Stimulated activated naive CD8-positive, alpha-beta T cell treated with anti-CD3 and anti-CD28 coated beads, Interleukin-15, Interleukin-2, amounts not matched to agents 100 ng/mL and 50 ng/mL, for 24 hours (primary cell): ENCODE results near the gene LENG1.
A peak's percentile ranks its signal among the peaks of the same experiment; 100 is the strongest.

Source experiments
- H3K27ac Mint-ChIP-seq: one replicate; pipeline ENCODE4 v1.8.0; 2021; ENCODE audit warnings: mild to moderate bottlenecking, mixed read lengths
- H3K27me3 Mint-ChIP-seq: one replicate; pipeline ENCODE4 v1.8.0; 2021; ENCODE audit warnings: mixed read lengths
- H3K36me3 Mint-ChIP-seq: one replicate; pipeline ENCODE4 v1.8.0; 2021; ENCODE audit warnings: low read depth, mixed read lengths
- H3K4me1 Mint-ChIP-seq: one replicate; pipeline ENCODE4 v1.8.0; 2021; ENCODE audit warnings: low read depth, mixed read lengths
- H3K4me3 Mint-ChIP-seq: one replicate; pipeline ENCODE4 v1.8.0; 2021; ENCODE audit warnings: mild to moderate bottlenecking, mixed read lengths
- H3K9me3 Mint-ChIP-seq: one replicate; pipeline ENCODE4 v1.8.0; 2021; ENCODE audit warnings: mixed read lengths

The LENG1 gene

GRCh38 chr19:54160854-54161253 is 1.3 kb upstream of the LENG1 start:
- H3K4me1 Mint-ChIP-seq, result peaks cover 72% of the 10 kb centered on the region
- H3K4me3 Mint-ChIP-seq, result peak overlapping the region; percentile 97
- H3K9me3 Mint-ChIP-seq, result no peaks in the 10 kb centered on the region
- peaks cover 18% of the 10 kb centered on the region for H3K27me3 Mint-ChIP-seq
- peaks cover 15% of the 10 kb centered on the region for H3K36me3 Mint-ChIP-seq
- peak overlapping the region; percentile 99 for H3K27ac Mint-ChIP-seq

- Mint-ChIP-seq H3K27ac (peak overlapping the region; percentile 99), H3K27me3 (peaks cover 13% of the 10 kb centered on the region), H3K4me1 (peaks cover 72% of the 10 kb centered on the region), H3K36me3 (peaks cover 18% of the 10 kb centered on the region), H3K9me3 (no peaks in the 10 kb centered on the region), H3K4me3 (peak overlapping the region; percentile 97)
Measured at GRCh38 chr19:54160182-54160811, 776 bp upstream of the LENG1 start.

GRCh38 chr19:54158812-54159351 is 639 bp downstream of the LENG1 start:
- H3K36me3 Mint-ChIP-seq, result peaks cover 30% of the 10 kb centered on the region
- peaks cover 6% of the 10 kb centered on the region for H3K27me3 Mint-ChIP-seq
- H3K4me1 Mint-ChIP-seq, result peaks cover 75% of the 10 kb centered on the region
- peak overlapping the region; percentile 99 for H3K27ac Mint-ChIP-seq
- H3K4me3 Mint-ChIP-seq, result peak overlapping the region; percentile 97
- H3K9me3 Mint-ChIP-seq, result no peaks in the 10 kb centered on the region

GRCh38 chr19:54156953-54157352 is 2.6 kb downstream of the LENG1 start:
- H3K9me3 Mint-ChIP-seq, result no peaks in the 10 kb centered on the region
- H3K27me3 Mint-ChIP-seq, result no peaks in the 10 kb centered on the region
- H3K27ac Mint-ChIP-seq, result peak overlapping the region; percentile 71
- peaks cover 38% of the 10 kb centered on the region for H3K36me3 Mint-ChIP-seq
- no peak overlapping the region for H3K4me3 Mint-ChIP-seq
- H3K4me1 Mint-ChIP-seq, result peaks cover 66% of the 10 kb centered on the region

- Mint-ChIP-seq H3K9me3 (no peaks in the 10 kb centered on the region), H3K4me3 (no peak overlapping the region), H3K27me3 (no peaks in the 10 kb centered on the region), H3K36me3 (peaks cover 42% of the 10 kb centered on the region), H3K4me1 (peaks cover 61% of the 10 kb centered on the region), H3K27ac (no peak overlapping the region)
Measured at GRCh38 chr19:54156490-54156889, 3.0 kb downstream of the LENG1 start.

GRCh38 chr19:54155694-54156093 is 3.8 kb downstream of the LENG1 start:
- Mint-ChIP-seq H3K36me3 (peaks cover 48% of the 10 kb centered on the region), H3K9me3 (no peaks in the 10 kb centered on the region), H3K27me3 (no peaks in the 10 kb centered on the region), H3K4me1 (peaks cover 55% of the 10 kb centered on the region), H3K4me3 (no peak overlapping the region), H3K27ac (no peak overlapping the region)

- Mint-ChIP-seq H3K9me3 (no peaks in the 10 kb centered on the region), H3K27me3 (no peaks in the 10 kb centered on the region), H3K36me3 (peaks cover 52% of the 10 kb centered on the region), H3K4me1 (peaks cover 45% of the 10 kb centered on the region), H3K4me3 (no peak overlapping the region), H3K27ac (peak overlapping the region; percentile 72)
Measured at GRCh38 chr19:54154603-54155345, 4.7 kb downstream of the LENG1 start.

GRCh38 chr19:54153731-54154326 is 5.7 kb downstream of the LENG1 start:
- Mint-ChIP-seq H3K36me3 (peaks cover 58% of the 10 kb centered on the region), H3K9me3 (no peaks in the 10 kb centered on the region), H3K4me1 (peaks cover 37% of the 10 kb centered on the region), H3K4me3 (no peak overlapping the region), H3K27ac (peak overlapping the region; percentile 52), H3K27me3 (no peaks in the 10 kb centered on the region)

GRCh38 chr19:54152878-54153524 is 6.5 kb downstream of the LENG1 start:
- Mint-ChIP-seq H3K4me3 (no peak overlapping the region), H3K27me3 (no peaks in the 10 kb centered on the region), H3K4me1 (peaks cover 29% of the 10 kb centered on the region), H3K27ac (no peak overlapping the region), H3K9me3 (no peaks in the 10 kb centered on the region), H3K36me3 (peaks cover 61% of the 10 kb centered on the region)

- Mint-ChIP-seq H3K4me3 (no peak overlapping the region), H3K27ac (no peak overlapping the region)
Measured at GRCh38 chr19:54152267-54152666, 7.3 kb downstream of the LENG1 start.

GRCh38 chr19:54151362-54152035 is 8.0 kb downstream of the LENG1 start:
- Mint-ChIP-seq H3K4me3 (no peak overlapping the region), H3K27me3 (no peaks in the 10 kb centered on the region), H3K4me1 (peaks cover 19% of the 10 kb centered on the region), H3K36me3 (peaks cover 68% of the 10 kb centered on the region), H3K27ac (no peak overlapping the region), H3K9me3 (no peaks in the 10 kb centered on the region)

More at GRCh38 chr19:54152267-54152666, 7.3 kb downstream of the LENG1 start:
- Mint-ChIP-seq H3K36me3 (peaks cover 66% of the 10 kb centered on the region), H3K27me3 (no peaks in the 10 kb centered on the region), H3K9me3 (no peaks in the 10 kb centered on the region), H3K4me1 (peaks cover 24% of the 10 kb centered on the region)

GRCh38 chr19:54149021-54149812 is 10.3 kb downstream of the LENG1 start:
- H3K4me3 Mint-ChIP-seq, result no peak overlapping the region
- no peaks in the 10 kb centered on the region for H3K27me3 Mint-ChIP-seq
- no peak overlapping the region for H3K27ac Mint-ChIP-seq
- no peaks in the 10 kb centered on the region for H3K9me3 Mint-ChIP-seq
- peaks cover 61% of the 10 kb centered on the region for H3K36me3 Mint-ChIP-seq
- H3K4me1 Mint-ChIP-seq, result peaks cover 10% of the 10 kb centered on the region

- Mint-ChIP-seq H3K4me3 (no peak overlapping the region), H3K4me1 (peaks cover under 1% of the 10 kb centered on the region), H3K27ac (no peak overlapping the region), H3K36me3 (peaks cover 62% of the 10 kb centered on the region), H3K9me3 (no peaks in the 10 kb centered on the region), H3K27me3 (no peaks in the 10 kb centered on the region)
Measured at GRCh38 chr19:54148158-54148557, 11.4 kb downstream of the LENG1 start.

- no peak overlapping the region for H3K4me3 Mint-ChIP-seq
- no peaks in the 10 kb centered on the region for H3K4me1 Mint-ChIP-seq
- H3K27ac Mint-ChIP-seq, result no peak overlapping the region
- H3K9me3 Mint-ChIP-seq, result no peaks in the 10 kb centered on the region
- peaks cover 66% of the 10 kb centered on the region for H3K36me3 Mint-ChIP-seq
- H3K27me3 Mint-ChIP-seq, result no peaks in the 10 kb centered on the region
Measured at GRCh38 chr19:54147676-54148075, 11.8 kb downstream of the LENG1 start.
